ENCODE results near the gene NAA16.

The NAA16 gene

DNA sequence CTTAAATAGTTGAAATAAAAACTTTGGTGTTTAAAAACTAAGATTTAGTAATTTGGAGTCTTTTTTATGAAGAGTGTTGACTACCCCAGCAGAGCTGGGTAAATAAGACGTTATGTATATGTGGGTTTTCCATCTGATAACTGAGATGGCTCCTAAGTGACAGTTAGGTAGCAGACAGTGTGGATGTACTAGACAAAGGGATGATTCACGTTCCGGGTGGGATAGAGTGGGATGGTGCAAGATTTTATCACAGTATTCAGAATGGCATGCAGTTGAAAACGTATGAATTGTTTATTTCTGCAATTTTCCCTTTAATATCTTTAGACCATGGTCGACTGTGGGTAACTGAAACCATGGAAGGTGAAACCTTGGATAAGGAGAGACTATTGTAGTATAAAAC, 50.4 kb downstream of the NAA16 start:
- DNase-seq: no peak

DNA sequence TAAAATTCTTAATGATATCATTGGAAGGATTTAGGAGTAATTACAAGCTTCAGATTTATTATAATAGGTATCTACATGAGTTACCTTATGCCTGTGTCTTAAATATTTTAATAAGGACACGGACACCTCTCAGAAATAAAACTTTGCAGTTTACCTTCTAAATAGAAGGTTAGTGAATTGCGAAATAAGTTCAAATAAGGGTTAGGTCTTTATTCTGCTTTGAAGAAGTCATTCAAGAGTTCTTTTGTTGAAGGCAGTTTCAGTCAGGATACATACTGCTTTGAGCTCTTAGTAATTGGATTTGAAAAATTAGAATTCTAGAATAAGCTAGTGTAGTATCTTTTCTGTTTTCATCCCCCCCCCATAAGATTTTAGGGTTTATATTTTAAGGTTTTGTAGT, 53.0 kb downstream of the NAA16 start:
- DNase-seq: no peak

DNA sequence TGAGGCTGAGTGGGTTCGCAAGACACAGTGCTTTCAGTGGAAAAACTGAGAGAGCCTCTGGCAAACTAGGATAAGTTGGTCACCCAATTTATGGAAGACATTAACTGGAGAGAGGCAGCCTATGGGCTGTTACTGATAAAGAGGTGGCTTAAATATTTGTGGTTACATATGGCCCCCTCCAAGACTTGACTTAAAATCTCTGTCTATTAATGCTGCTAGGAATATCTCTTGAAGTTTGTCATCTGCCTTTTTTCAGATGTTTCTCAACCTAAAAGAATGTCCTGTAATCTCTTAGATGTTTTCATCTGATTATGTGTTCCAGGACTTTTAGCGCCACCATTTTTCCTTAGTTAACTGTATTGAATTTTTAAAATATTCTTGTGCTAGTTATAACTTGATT, 54.6 kb downstream of the NAA16 start:
- no peak for DNase-seq

DNA sequence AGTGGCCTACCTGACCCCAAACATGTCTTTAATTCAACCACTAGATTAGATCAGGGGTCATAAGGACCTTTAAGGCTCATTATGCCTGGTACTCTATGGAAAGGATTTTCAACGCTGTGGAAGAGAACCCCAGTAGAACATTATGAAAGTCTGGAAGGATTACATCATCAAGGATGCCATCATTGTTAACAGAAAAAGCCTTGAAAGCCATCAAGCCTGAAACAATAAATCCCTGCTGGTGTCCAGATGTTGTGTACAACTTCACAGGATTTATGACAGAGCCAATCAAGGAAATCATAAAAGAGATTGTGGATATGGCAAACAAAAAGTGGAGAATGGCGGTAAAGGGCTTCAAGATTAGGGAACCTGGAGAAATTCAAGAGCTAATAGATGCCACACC, 59.7 kb downstream of the NAA16 start:
- no peak for DNase-seq

DNA sequence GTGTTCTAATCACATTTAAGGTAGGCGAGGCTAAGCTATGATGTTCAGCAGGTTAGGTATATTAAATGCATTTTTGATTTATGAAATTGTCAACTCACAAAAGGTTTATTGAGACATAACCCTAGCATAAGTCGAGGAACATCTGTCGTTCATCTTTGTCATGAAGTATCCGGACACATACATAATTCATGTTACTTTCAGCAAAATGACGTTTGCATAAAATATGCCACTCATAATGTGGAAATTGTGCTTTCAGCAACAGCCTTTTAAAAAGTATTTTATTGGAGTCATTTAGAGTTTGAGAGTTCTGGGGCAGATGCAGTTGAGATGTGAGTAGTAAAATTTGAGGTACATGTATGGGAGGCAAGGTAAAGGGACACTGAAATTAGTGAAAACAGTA, 66.4 kb downstream of the NAA16 start:
- DNase-seq: no peak

DNA sequence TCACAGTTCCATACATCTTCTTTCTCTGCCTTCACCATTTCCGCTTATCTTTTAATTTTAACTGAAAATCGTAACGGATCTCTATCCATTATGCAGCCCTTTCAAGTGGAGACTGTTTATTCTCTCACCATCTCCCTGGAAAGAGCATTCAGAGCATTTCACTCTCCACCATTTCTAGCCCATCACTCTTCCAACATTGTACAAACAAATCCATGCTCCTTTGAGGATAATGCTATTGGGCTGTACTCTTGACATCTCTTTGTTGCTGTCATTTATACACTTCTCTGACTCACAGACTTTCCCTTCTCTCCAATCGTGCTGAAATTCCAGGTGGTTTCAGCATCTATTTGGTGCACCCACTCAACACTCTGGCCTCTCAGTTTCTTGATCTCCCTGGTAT, 71.4 kb downstream of the NAA16 start:
- no peak for DNase-seq

DNA sequence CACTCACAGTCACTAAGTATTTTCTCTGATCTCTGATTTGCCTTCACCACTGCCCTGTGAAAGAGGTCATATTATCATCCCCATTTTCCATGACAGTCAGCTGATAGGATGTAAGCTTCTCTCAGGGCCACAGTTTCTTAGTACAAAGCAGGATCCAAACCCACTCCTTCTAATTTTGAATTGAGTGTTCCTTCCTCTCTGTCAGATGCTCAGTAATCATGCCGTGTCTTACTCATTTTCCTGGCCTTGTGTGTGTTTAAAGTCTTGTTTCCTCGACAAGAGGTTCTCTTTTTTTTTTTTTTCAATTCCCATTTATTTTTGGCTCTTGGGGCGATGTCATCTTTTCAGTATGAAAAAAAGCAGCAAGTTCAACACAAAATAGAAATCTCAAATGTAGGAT, 72.3 kb downstream of the NAA16 start:
- no peak for DNase-seq

DNA sequence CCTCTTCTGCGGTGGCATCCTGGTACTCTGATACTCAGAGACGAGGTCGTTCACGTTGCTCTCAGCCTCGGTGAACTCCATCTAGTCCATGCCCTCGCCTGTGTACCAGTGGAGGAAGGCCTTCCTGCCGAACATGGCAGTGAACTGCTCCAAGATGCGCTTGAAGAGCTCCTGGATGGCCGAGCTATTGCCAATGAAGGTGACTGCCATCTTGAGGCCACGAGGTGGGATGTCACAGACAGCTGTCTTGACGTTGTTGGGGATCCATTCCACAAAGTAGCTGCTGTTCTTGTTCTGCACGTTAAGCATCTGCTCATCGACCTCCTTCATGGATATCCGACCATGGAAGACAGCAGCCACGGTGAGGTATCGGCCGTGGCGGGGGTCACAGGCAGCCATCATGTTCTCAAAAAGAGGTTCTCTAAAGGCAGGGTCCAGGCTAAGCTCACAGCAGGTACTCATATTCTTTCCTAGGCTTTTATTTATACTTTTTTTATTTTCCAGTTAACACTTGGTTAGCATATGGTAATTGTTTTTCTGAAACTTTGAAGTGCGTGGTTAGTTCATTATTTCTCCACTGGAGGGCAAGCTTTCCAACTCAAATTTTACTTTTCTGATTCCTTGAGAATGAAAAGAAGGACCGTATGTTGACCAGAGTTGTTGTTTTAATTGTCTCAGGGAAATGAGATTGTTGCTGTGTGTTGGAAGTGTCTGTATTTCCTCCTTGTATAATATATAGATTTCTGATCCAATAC, 73.9 kb downstream of the NAA16 start:
- no peak for DNase-seq

DNA sequence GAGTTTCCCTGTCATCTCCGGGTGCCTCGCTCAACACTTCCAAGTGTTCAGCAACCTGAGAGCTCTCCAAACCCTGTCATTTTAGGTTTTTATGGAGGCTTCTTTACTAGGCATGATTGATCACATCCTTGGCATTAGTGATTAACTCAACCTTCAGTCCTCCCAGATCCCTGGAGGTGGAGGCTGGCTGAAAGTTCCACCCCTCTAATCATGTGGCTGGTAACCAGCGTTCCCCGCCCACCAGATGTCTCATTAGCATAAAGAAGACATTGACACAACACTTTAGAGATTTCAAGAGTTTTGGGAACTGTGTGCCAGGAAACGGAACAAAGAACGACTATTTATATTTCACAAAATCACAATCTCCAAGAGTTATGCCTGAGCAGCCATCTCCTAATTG, 75.1 kb downstream of the NAA16 start:
- DNase-seq: no peak

DNA sequence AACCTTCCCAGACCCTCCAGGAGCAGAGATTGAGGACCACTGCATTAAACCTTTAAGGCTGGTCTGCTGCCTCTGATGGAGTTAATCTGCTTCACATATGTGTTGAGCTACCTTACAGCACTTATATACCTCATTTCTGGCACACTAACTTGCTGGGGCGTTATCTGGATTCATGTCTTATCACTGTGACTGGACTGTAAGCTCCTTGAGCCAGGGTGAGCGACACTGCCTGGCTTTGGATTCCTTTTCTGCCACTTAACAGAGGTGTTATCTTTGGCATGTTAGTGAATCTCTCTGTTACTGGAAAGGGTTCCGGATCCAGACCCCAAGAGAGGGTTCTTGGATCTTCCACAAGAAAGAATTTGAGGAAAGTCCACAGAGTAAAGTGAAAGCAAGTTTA, 76.5 kb downstream of the NAA16 start:
- no peak for DNase-seq

DNA sequence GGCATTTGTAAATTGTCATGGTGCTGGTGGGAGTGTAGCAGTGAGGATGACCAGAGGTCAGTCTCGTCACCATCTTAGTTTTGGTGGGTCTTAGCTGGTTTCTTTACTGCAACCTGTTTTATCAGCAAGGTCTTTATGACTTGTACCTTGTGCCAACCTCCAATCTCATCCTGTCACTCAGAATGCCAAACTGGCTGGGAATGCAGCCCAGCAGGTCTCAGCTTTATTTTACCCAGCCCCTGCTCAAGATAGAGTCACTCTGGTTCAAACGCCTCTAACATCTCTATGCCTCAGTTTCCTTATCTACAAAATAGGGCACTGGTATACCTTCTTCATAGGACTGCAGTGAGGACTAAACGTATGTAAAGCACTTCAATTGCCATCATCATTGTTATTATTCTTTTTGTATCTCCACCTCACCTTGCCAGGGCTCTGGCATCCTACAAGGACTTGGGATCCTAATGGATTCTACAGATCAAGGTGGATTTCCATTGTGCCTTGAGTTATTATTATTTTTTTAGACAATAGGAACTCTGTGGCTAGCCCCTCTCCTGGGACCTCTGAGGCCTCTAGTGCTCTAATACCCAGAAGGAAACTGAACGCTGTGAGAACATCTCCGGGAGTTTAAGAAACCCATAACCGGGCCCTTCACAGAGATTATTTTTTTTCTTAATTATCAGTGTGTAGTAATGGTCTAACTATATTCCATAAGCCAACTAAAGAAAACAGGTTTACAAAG, 77.2 kb downstream of the NAA16 start:
- DNase-seq: no peak

DNA sequence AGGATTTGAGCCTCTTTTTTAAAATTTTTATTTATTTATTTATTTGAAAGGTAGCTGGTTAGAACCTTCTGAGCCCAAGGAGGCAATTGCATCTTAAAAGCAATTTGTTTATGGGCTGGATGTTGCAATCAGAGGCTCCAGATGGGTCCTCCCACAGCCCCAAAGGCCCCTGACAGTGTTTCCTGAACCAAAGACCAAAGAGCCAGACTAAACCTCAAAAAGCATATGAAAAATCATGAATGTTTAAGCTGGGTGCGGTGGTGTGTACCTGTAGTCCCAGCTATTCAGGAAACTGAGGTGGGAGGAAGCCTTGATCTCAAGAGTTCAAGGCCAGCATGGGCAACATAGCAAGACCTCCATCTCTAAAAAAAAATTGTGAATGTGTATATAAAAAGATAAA, 78.5 kb downstream of the NAA16 start:
- DNase-seq: no peak

DNA sequence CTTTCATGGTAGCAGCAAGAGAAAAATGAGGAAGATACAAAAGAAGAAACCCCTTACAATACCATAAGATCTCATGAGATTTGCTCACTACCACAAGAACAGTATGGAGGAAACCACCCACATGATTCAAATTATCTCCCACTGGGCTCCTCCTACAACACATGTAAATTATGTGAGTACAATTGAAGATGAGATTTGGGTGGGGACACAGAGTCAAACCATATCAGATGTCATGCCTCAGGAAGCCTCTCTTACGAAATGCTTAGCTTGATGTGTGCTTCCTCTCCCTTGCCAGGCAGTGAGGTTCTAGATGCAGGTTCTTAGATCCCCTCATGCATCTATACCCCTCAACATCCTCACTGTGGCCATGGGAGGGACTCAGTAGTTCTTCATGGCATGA, 83.1 kb downstream of the NAA16 start:
- DNase-seq: no peak

DNA sequence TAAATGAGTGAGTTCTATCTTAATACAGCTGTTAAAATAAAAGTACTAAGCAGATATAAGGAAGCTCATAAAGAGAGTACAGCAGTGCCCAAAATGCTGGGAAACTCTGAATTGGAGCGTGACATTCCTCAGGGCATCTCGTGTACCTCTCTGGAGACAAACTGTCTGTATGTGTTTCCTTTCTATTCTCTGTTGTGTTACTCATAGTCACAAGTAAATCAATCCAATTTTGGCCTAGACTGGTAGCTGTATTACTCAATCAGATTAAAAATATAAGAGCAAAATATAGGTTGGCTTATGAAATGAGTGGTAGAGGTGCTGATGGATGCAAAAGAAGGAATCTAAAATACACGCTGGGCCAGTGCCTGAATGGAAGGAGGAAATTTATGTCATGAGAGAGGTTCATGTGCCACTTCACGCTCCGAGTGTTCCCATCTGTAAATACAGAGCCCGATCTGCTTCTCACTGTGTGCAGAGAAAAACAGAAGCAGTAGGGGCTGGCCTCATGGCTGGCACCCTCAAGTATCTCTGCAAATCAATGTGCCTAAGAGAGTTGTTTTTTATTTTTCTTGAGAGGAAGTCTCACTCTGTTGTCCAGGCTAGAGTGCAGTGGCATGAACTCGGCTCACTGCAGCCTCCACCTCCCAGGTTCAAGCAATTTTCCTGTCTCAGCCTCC, 87.6 kb downstream of the NAA16 start:
- DNase-seq: no peak

DNA sequence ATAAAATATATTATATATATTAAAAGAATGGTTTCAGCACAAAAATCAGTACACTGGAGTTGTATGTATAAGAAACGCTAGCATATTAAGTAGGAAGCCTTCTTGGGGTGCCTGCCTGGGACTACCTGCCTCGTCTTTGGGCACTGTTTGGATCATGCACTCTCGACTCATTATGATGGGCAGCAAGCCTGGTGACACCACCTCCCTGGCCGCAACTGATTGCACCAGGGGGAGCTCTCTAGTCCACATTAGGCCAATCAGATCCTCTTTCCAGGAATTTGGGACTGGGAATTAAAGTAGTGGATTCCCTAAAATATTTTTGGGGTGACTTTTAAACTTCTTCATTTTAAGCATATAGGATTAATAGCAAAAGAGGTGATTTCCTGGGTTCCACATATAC, 90.3 kb downstream of the NAA16 start:
- DNase-seq: no peak

DNA sequence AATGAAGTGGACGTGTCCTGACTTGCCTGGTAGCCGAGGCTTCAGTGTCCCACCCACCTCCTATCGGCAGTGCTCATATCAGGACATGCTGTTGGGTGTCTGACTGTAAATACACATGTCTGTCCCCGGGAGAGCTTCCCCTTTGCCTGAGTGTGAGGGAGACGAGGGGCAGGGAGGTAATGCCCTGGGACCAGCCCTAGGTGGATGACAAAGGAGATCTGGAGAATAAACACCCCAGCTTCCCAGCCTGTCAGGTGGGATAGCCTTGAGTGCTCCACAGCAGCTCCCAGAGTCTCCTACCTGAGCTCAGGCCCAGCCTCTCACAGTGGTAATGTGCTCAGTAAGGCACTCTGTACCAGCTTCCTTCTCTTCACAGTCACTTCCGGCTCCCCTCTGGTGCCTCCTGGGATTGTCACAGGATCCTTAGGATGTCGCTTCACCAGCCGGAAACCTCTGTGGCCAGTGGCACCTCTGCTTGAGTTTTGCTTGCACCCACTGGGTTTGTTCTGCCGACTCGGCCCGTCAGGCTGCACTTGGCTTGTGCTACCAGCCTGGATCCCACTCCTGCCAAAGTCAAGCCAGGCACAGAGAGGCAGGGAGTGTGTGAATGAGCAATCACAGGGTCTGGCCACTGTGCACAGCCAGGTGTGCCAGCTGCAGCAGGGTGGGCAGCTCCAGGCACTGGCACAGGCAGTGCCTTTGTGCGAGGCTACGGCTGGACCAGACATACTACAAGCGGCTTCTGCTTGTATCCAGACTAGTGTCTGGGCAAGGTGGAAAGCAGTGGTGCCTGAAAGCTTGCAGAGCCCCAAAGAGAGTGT, 91.8 kb downstream of the NAA16 start:
- DNase-seq: no peak

DNA sequence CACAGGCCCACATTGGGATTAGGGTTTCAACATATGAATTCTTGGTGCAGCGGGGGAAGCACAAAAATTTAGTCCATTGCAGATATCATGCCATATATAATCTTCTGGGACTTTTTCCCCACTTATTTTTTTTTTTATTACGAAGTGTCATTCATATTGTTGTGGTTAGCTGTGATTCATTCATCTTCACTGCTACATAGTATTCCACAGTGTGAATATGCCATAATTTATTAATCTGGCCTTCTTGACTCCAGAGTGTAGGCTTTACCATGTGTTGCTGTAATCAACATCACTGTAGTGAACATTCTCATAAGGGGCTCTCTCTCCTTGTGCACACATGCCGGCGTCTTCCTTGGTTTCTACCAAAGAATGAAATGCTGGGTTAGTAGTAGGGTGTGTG, 92.9 kb downstream of the NAA16 start:
- DNase-seq: no peak

DNA sequence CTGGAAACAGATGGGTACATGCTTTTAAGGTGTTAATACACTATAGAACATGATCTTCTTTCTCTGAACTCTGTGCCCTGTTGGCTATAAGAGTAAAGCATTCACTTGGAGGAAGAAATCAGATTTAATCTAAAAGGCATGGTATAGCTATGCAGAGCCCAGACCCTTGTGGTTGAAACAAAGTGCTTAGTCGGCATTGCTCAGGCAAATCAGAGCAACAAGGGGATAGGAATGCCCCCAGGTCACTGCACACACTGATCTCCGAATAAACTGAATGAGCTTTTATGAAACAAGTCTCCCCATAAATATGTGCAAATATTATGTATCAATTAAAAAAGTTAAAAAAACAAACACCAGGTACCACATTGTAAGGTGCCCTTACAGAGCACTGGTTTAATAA, 94.3 kb downstream of the NAA16 start:
- DNase-seq: no peak

DNA sequence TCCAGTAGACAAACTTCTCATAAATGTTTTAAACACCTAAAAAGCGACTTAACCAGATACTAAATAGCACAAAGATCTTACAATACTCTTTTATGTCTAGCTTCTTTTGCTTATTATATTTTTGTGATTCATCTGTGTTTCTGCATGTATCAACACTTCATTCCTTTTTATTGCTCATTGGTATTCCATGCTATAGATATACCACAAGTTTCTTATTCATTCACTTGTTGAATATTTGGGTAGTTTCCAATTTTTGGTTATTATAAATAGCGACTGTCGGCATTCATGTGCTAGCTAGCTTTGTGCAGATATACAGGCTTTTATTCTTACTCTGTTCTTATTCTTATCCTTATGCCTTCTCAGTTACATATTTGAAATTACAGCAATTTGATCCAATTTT, 96.3 kb downstream of the NAA16 start:
- DNase-seq: no peak

DNA sequence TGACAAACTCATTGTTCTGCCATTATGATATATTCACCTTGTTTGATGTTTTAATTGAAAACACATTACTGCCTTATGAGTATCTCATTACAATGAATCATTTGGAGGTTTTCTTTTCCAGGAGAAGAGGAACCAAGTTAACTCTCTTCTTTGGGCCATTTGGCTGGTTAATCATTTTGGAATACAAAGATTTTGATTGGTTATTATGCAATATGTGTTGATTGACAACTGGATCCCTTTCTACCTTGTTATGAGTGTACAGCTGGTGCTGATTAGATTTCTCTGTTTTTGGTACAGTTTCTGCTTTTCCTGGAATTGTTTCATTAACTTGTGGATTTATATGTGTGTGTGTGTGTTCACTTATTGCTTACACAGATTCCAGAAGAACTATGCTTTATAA, 97.1 kb downstream of the NAA16 start:
- DNase-seq: no peak

DNA sequence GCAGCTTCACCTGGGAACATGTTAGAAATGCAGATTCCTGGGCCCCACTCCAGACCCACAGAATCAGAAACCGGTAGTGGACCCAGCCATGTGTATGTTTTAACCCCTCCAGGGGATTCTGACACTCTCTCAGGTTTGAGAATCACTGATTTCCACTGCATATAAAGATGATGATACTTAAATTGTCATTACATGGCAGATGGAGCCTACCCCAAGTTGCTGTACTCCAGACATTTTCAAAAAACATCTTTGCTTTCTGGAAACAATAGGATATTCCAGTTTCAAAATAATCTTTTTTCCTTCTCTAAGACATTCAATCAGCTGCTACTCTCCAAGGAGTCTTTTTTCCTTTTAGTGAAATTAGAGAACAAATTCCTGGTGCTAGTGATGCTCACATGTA, 97.7 kb downstream of the NAA16 start:
- DNase-seq: no peak

DNA sequence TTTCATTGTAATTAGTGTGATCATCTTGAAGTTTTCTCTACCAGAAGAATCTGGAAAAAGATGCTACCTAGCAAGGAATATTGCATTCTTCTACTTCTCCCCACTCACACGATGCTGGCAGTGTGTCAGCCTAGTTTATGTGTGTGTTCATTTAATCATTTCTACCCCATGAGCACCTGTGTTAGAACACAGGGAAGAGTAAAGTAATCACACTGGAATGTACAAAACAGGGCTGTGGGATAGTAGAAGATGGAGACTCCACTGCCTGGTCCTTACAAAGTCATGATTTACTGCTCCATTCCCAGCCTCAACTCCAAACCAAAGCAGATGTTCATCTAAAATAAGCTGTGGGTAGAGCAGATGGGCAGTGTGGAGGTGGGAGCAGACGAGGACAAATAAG, 98.5 kb downstream of the NAA16 start:
- DNase-seq: no peak

DNA sequence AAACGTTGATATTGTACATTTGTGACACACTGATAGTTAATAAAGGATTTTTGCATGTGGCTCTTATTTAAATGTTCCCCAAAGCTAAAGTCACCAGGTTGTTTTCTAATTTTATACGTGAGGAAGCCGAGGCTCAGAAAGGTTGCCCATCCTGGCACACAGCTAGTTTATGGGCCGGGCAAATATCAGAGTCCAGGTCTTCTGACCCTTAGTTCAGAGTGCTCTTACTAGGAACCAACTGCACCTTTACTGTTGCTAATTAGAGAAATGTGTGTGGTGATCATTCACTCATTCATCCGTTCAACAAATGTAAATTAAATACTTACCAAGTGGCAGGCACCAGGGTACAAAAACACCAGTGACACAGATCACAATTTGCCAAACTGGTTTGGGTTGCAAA, 100.0 kb downstream of the NAA16 start:
- DNase-seq: no peak
